NCI-H345 (cell line): ENCODE data around the gene DPH3.

Experiments used
- DNase-seq: peaks from one replicate; lab custom pipeline; 2025; lab: John Stamatoyannopoulos, UW

DPH3 gene

GRCh38 chr3:16290827-16291196 is 26.1 kb upstream of the DPH3 start:
- no peak for DNase-seq

- peak; percentile 1 for DNase-seq
These were observed 25.5 kb upstream of the DPH3 start for GRCh38 chr3:16290007-16290826.

DNA sequence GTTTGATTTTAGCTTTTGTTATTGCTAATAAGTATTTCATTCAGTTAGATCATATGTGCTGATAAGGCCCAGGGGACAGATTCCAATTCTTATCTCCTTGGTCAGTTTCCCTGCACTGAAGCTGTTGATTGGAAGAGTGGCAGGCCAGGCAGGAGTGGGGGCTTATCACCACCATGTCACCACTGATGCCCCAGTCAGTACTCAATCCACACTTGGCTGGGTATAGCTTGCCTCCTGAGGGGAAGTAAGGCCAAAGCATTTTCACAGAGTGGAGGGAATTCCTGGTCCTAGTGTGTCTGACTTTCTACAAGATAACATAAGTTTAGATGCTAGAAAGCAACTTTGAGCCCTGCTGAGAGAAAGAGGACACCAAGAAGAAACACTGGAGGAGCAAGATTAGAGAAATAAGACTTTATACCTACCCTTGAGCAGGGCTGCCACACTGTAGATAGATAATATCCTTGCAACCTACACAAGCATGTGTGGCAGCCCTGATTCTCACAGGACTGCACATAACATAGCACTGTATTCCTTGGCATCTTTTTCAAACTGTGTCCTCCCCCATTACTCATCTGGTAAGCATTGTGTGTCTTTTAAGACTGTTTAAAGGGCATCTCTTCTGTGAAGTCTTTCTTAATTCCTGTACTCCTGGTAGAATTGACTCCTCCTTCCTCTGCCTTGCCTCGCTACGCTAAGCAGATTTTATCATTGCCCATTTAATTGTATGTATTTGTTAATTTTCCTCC is 24.6 kb upstream of the DPH3 start:
- no peak for DNase-seq

DNA sequence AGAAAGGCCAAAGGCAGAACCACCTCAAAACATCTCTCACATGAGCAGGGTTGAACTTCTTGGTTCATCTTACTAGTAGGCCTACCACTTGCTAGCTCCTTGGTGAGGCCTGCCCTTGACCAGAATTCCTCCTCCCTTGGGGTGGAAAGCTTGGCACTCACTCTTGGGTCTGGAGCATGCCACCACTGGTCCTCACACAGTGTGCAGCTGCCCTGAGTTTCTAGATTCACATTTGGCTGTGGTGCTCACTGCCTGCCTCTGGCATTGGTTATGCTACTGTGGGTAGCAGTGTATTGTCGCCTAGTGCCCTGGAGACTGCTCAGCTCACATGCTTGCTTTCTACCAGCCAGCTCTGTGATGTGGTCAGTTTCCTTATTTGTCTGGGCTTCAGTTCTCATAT is 23.9 kb upstream of the DPH3 start:
- no peak for DNase-seq

GRCh38 chr3:16286751-16287543 is 22.2 kb upstream of the DPH3 start:
- DNase-seq, result no peak

- no peak for DNase-seq
These were observed 21.4 kb upstream of the DPH3 start for GRCh38 chr3:16286161-16286560.

DNA sequence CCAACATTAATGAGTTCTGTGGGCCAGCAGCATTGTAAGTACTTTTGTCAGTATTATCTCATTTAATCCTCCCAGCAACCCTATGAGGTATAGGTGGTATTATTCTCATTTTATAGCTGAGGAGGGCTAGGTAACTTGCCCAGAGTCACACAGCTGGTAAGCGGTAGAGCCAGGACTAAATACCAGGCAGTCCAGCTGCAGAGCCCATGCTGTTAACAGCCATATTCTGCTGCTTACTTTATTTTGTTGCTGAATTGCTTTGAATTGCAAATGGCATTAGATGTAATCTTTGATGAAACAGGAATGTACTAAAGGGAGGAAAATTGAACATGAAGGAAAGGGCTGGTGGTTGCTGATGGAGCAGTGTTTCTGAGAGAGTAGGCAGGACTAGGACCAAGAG is 19.9 kb upstream of the DPH3 start:
- no peak for DNase-seq

GRCh38 chr3:16280671-16281070 is 15.9 kb upstream of the DPH3 start:
- no peak for DNase-seq

GRCh38 chr3:16279010-16279801 is 14.5 kb upstream of the DPH3 start:
- DNase-seq, result no peak

DNA sequence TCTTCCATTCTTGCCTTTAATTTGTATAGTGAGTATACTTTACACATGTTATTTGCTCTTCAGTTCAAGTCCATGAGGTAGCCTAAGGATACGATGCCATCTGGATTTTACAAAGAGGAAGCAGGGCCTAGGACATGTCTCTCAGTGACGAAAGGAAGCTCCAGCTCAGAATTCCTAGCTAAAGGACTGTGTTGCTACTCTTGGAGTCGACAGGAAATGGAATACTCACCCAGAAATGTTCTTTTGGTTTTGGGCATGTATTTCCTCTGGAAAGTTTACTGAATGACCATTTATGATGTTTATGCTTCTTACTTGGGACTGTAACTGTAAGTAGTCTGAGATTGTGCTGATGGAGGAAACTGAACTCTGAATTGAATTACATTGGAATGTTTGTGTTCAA is 12.7 kb upstream of the DPH3 start:
- DNase-seq, result no peak

DNA sequence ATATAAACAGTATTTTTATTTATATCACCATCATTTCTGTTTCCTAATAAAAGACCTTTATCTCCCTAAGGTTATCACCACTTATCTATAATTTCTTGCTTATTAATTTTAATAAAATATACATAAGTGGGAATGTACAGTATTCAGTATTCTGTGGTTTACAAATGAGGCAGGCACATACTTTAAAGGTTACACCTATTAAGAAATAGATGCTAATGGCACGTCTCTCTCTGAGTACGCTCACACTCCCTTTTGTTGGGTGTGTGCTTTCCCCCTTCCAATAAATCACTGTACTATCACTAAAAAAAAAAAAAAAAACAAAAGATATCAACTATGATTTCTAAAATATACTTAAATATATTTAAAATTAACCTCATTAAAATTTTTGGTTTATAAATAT is 9.1 kb upstream of the DPH3 start:
- DNase-seq, result no peak

- DNase-seq, result no peak
These were observed 7.8 kb upstream of the DPH3 start for GRCh38 chr3:16272588-16272987.

GRCh38 chr3:16270855-16271254 is 6.1 kb upstream of the DPH3 start:
- no peak for DNase-seq

- no peak for DNase-seq
These were observed 2.0 kb upstream of the DPH3 start for GRCh38 chr3:16266714-16267113.

DNA sequence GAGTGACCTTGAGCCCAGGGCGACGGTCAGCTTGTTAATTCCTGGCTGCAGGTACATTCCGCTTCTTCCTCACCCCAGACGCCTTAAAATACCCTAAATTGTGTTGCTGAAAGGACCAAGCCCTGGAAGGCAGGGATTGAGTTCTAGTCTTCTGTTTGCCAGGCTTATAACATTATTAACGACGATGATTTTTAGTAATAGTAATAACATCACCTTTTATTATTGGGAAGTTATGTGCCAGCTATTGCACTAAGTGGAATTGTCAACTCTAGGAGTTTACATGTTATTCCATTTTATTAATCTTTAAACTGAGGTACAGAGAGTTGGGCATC is 678 bp upstream of the DPH3 start:
- no peak for DNase-seq

- no peak for DNase-seq
These were observed 502 bp downstream of the DPH3 start for GRCh38 chr3:16264174-16264707.

GRCh38 chr3:16262174-16262573 is 2.6 kb downstream of the DPH3 start:
- DNase-seq, result no peak

- DNase-seq, result no peak
These were observed 4.7 kb downstream of the DPH3 start for GRCh38 chr3:16260046-16260445.

GRCh38 chr3:16258866-16259265 is 5.9 kb downstream of the DPH3 start:
- DNase-seq, result no peak

DNA sequence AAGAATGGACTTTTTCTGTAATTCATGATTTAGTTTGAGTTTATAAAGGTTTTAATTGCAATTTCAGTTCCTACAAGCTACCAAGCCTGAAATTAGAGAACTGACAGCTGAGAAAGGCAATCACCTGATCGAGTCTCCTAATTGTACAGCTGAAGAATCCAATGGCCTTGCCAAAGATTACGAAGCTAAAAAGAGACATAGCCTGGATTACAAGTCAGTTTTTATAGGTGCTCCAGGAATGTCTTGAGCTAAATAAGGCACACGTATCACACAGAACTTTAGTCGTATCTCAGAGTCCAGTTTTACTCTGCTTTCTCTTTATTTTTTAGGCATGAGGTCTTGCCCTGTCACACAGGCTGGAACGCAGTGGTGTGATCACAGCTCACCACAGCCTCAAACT is 6.6 kb downstream of the DPH3 start:
- no peak for DNase-seq

DNA sequence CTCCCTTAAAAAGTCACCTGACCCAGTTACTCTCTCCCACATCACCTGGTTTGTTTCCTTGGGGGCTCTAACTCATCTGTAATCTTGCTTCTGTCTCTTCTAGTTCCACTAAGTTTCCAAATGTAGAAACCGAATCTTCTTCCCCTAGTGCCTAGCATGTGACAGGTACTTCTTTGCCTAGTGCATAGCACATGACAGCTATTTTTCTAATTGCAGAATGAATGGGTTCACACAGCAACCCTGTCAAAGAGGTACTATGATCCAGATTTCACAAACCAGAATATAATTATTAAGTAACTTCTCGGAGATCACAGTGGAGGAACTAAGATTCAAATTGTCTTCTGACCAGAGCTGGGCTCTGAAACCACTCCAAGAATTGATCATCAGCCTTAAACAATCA is 7.4 kb downstream of the DPH3 start:
- no peak for DNase-seq

- DNase-seq, result peak; percentile 23
These were observed 9.0 kb downstream of the DPH3 start for GRCh38 chr3:16255726-16256125.
